GM18517 (cell line): ENCODE results near the gene SMYD2.

Experiments
- ATAC-seq: cut with Tn5 transposase; IDR thresholded peaks from one replicate; pipeline ENCODE4 v1.9.1; 2021; ENCODE audit warnings: mild to moderate bottlenecking, moderate library complexity; ENCODE audit not compliant: unreplicated experiment

Gene SMYD2

GRCh38 chr1:214354440-214355148, 73.6 kb downstream of the SMYD2 start:
- ATAC-seq: no peak

- no peak for ATAC-seq
These were observed 79.2 kb downstream of the SMYD2 start for GRCh38 chr1:214360116-214360515.

GRCh38 chr1:214360525-214361164, 79.7 kb downstream of the SMYD2 start:
- ATAC-seq: no peak

GRCh38 chr1:214361636-214362035, 80.7 kb downstream of the SMYD2 start:
- ATAC-seq: no peak

- ATAC-seq: no peak
These were observed 81.4 kb downstream of the SMYD2 start for GRCh38 chr1:214362188-214362882.

GRCh38 chr1:214363386-214363785, 82.4 kb downstream of the SMYD2 start:
- no peak for ATAC-seq

- ATAC-seq: no peak
These were observed 83.4 kb downstream of the SMYD2 start for GRCh38 chr1:214364386-214364785.

GRCh38 chr1:214364786-214365295, 83.9 kb downstream of the SMYD2 start:
- no peak for ATAC-seq

GRCh38 chr1:214367841-214368240, 86.9 kb downstream of the SMYD2 start:
- no peak for ATAC-seq

GRCh38 chr1:214369364-214369763, 88.4 kb downstream of the SMYD2 start:
- ATAC-seq: no peak

GRCh38 chr1:214370615-214371014, 89.7 kb downstream of the SMYD2 start:
- no peak for ATAC-seq

GRCh38 chr1:214372092-214372491, 91.1 kb downstream of the SMYD2 start:
- no peak for ATAC-seq

GRCh38 chr1:214377485-214377884, 96.5 kb downstream of the SMYD2 start:
- no peak for ATAC-seq

- ATAC-seq: no peak
These were observed 96.9 kb downstream of the SMYD2 start for GRCh38 chr1:214377886-214378285.

- ATAC-seq: no peak
These were observed 97.5 kb downstream of the SMYD2 start for GRCh38 chr1:214378492-214378891.

GRCh38 chr1:214379236-214379970, 98.4 kb downstream of the SMYD2 start:
- no peak for ATAC-seq

GRCh38 chr1:214380396-214380795, 99.4 kb downstream of the SMYD2 start:
- no peak for ATAC-seq

- no peak for ATAC-seq
These were observed 100.2 kb downstream of the SMYD2 start for GRCh38 chr1:214380986-214381695.

- ATAC-seq: no peak
These were observed 102.7 kb downstream of the SMYD2 start for GRCh38 chr1:214383381-214384372.
